ENCODE data around the gene CNOT8. TPM values are rescaled to one million over a fixed set of nuclear protein-coding genes. Genes with fewer than 3 reads are reported as not detected.
A peak's percentile ranks its signal among the peaks of the same experiment; 100 is the strongest.

Gene CNOT8
- total RNA-seq, 1 experiment from 2014 or later, result 45.6 TPM

GRCh38 chr5:154896562-154897165 is 38.2 kb downstream of the CNOT8 start:
- Histone ChIP-seq H2BK12ac (ENCODE audit: insufficient read length, low read depth, low read length) (no peak overlapping the region), H2BK120ac (ENCODE audit: low read depth, low read length, poor library complexity, severe bottlenecking) (no peak overlapping the region), H2AK5ac (ENCODE audit: insufficient read length, low read length) (no peak overlapping the region), H3K27me3 (ENCODE audit: insufficient read depth, low read length) (no peaks in the 10 kb centered on the region), H3T11ph (ENCODE audit: low read length) (no peak overlapping the region), H3K4me1 (ENCODE audit: insufficient read depth, low read length) (no peaks in the 10 kb centered on the region), H3K79me1 (ENCODE audit: insufficient read depth, low read depth, low read length, poor library complexity, severe bottlenecking) (no peaks in the 10 kb centered on the region), H4K91ac (ENCODE audit: insufficient read length, low read depth, low read length) (no peak overlapping the region), H4K5ac (ENCODE audit: insufficient read length, low read depth, low read length) (no peak overlapping the region), H3K79me2 (ENCODE audit: insufficient read depth, low read length) (no peaks in the 10 kb centered on the region), H3K23ac (ENCODE audit: insufficient read length, low read depth, low read length) (no peak overlapping the region), H4K8ac (replicated peaks; ENCODE audit: insufficient read length, low read depth, low read length) (no peak overlapping the region), H4K20me1 (ENCODE audit: control insufficient read depth, insufficient read depth, insufficient read length) (no peaks in the 10 kb centered on the region), H3K56ac (ENCODE audit: insufficient read length, low read depth, low read length) (no peak overlapping the region), H3K9me3 (ENCODE audit: control insufficient read depth, low read depth, low read length) (no peaks in the 10 kb centered on the region), H3K23me2 (ENCODE audit: insufficient read length, low read depth, low read length, poor library complexity, severe bottlenecking) (no peaks in the 10 kb centered on the region), H3K27ac (ENCODE audit: insufficient read length, low read depth, low read length) (no peak overlapping the region), H2AFZ (ENCODE audit: low read length) (no peak overlapping the region), H2BK15ac (ENCODE audit: low read depth, low read length) (no peak overlapping the region), H3K18ac (ENCODE audit: insufficient read length, low read depth, low read length) (no peak overlapping the region), H2BK20ac (ENCODE audit: low read depth, low read length, poor library complexity, severe bottlenecking) (no peak overlapping the region), H3K4me2 (ENCODE audit: insufficient read depth, insufficient read length, low read length) (no peak overlapping the region), H2BK5ac (ENCODE audit: insufficient read length, low read length) (no peak overlapping the region), H3K9ac (ENCODE audit: extremely low read depth, insufficient read length, low read length) (no peak overlapping the region), H3K14ac (ENCODE audit: insufficient read depth, low read length) (no peak overlapping the region), H3K4ac (ENCODE audit: low read depth, low read length) (no peak overlapping the region)
- H3K4me3 Mint-ChIP-seq, result no peak overlapping the region
- no peaks in the 10 kb centered on the region for H3K4me1 Mint-ChIP-seq
- no peaks in the 10 kb centered on the region for H3K9me3 Mint-ChIP-seq
- no peaks in the 10 kb centered on the region for H3K27me3 Mint-ChIP-seq (ENCODE audit: low read depth)
- TF ChIP-seq, protein P1, sequence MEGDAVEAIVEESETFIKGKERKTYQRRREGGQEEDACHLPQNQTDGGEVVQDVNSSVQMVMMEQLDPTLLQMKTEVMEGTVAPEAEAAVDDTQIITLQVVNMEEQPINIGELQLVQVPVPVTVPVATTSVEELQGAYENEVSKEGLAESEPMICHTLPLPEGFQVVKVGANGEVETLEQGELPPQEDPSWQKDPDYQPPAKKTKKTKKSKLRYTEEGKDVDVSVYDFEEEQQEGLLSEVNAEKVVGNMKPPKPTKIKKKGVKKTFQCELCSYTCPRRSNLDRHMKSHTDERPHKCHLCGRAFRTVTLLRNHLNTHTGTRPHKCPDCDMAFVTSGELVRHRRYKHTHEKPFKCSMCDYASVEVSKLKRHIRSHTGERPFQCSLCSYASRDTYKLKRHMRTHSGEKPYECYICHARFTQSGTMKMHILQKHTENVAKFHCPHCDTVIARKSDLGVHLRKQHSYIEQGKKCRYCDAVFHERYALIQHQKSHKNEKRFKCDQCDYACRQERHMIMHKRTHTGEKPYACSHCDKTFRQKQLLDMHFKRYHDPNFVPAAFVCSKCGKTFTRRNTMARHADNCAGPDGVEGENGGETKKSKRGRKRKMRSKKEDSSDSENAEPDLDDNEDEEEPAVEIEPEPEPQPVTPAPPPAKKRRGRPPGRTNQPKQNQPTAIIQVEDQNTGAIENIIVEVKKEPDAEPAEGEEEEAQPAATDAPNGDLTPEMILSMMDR (conservative IDR thresholded peaks at IDR 0.05), result no peak
- peak overlapping the region in 1 of 3 experiments; percentile 24; a peak in 1 of 7 replicates for H3K27ac Mint-ChIP-seq
- DNase-seq, result no peak
- peaks cover 45 to 92% (median 83%) of the 10 kb centered on the region in 3 experiments; a peak in 6 of 7 replicates for H3K36me3 Mint-ChIP-seq (ENCODE audit: insufficient read depth in 1 of 3, low read depth in 3 of 3)
